GM12801 (cell line): ENCODE data around the gene THSD7A.

Source experiments
- CTCF ChIP-seq: IDR thresholded peaks from one replicate; pipeline ENCODE4 v1.5.1; 2011; ENCODE audit warnings: control low read depth; ENCODE audit not compliant: insufficient read length; ENCODE audit errors: extremely low read depth

THSD7A gene

GRCh38 chr7:11767148-11767547 lies 64.8 kb downstream of the THSD7A start:
- no peak for TF ChIP-seq CTCF

DNA sequence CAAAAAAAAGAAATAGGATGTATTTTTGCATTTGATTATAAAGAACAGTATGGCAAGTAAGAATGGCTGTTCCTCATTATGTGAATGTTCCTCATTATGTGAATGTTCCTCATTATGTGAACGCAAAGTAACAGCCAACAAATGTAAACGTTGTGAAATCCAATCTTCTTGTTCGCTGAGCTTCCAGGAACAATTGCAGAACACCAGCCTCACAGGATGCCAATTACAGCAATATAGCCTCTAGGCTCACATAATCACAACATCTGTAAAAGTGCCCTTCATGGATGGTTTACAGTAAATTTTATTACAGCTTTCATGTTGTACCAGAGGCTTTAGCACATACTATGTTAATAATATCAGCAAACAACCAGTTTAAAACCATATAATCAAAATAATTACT lies 71.6 kb downstream of the THSD7A start:
- TF ChIP-seq CTCF: no peak

DNA sequence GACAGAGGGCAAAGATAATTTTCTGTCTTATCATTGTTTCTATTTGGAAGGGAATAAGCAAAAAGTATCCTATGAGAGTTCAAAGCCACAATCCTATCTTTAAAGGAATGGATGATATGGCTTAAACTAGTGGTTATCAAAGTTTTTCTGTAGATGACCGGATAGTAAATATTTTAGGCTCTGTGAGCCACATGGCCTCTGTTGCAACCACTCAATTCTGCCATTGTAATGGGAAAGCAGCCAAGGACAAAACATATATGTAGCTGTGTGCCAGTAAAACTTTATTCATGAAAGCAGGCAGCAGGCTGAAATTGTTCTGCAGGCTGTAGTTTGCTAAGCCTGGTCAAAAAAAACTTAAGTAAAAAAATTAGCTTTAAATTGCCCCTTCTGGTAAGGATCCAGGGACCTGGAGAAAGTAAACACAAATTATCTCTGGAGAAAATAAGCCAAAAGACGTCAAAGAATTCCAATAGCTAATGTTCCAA lies 73.3 kb downstream of the THSD7A start:
- no peak for TF ChIP-seq CTCF

DNA sequence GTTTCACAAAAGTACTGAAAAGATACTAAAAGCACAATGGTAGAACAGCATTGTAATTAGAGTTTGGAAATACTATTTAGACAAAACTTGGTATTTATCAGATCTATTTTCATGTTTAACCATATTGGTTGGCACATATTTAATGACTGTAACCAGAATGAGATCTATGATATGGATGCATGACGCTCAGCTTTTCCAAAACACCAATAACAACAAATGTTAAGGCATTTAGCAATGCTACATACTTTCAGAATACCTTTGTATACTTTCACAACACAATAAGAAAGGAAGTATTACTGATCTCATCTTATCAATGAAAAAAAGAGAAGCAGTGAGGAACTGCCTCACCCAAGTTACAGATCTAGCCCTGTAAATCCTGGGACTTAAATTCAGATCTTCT lies 74.8 kb downstream of the THSD7A start:
- no peak for TF ChIP-seq CTCF

DNA sequence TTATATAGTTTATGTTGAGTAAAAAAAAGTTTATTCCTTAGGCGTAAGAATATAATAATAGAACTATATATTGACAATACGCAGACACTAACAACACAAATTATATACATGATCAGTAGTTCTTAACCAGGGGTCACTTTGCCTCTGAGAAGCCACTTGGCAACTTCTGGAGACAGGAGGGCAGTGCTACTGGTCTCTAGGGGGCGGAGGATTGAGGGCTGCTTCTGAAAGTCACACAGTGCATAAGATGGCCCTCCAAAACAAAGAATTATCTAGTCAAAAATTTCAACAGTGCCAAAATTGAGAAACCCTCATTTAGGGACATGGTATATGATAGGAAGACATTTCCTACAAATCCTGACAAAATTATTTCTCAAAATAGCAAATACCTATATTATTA lies 77.1 kb downstream of the THSD7A start:
- TF ChIP-seq CTCF: no peak

- no peak for TF ChIP-seq CTCF
Observed at GRCh38 chr7:11754123-11754522, 77.9 kb downstream of the THSD7A start.

DNA sequence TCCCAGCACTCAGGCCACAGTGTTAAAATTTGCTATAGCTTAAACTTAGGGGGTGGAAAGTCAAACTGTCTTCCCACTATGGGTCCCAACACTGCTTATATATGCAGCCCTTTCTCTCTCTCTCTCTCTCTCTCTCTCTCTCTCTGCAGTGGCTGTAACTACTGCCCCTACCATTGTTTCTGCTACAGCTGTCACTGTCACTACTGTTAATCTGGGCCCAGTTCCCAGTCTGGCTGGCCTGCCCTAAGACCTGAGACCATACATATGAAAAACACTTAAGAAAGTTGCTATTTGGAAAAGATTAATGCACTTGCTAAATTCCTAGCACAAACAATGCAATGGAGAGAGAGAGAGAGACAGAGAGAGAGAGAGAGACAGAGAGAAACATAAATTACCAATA lies 78.6 kb downstream of the THSD7A start:
- no peak for TF ChIP-seq CTCF
